ENCODE measurements around the gene ZCWPW2. TPM values are rescaled to one million over a fixed set of nuclear protein-coding genes. Genes with fewer than 3 reads are reported as not detected.

Gene ZCWPW2
- 0.08 to 0.15 TPM in 2 of 5 replicates, not detected in the others for total RNA-seq (2022; extraction: Qiagen RNA extraction; ENCODE audit: low read depth)

GRCh38 chr3:28348629-28349468, at the start of gene ZCWPW2, which contains the start of gene AZI2:
TSS of gene ZCWPW2 (plus strand) at chr3:28348721. CDS start at chr3:28413069, 64,348 bp downstream.
TSS of gene AZI2 (minus strand) at chr3:28348824. CDS start at chr3:28340617, 8,207 bp downstream.

Other genes with a start within 250 kb of the ZCWPW2 start
- 43.2 to 51.9 TPM (median 50.8 TPM) in 5 replicates for gene CMC1, start 107.1 kb upstream of the ZCWPW2 start, total RNA-seq (2022; extraction: Qiagen RNA extraction; ENCODE audit: low read depth)
- 37.1 to 47.5 TPM (median 46.1 TPM) in 5 replicates for gene AZI2, start 103 bp downstream of the ZCWPW2 start, total RNA-seq (2022; extraction: Qiagen RNA extraction; ENCODE audit: low read depth)